ENCODE results near the gene TMEM145. TPM values are rescaled to one million over a fixed set of nuclear protein-coding genes. Genes with fewer than 3 reads are reported as not detected.

Gene TMEM145
- polyA plus RNA-seq, 1 donor (not counting 4 experiments of a cell fraction or from before 2014, with no cell fraction given), result not detected

- Histone ChIP-seq H2AFZ (ENCODE audit: control insufficient read depth, low read length) (no peak overlapping the region), H3K4me1 (ENCODE audit: control insufficient read depth, extremely low read depth, insufficient read depth, low read length) (peaks cover 14% of the 10 kb centered on the region), H3K9ac (ENCODE audit: control insufficient read depth, extremely low read depth, insufficient read depth, low read length) (no peak overlapping the region), H3K9me3 (ENCODE audit: control insufficient read depth, low read depth, low read length) (no peaks in the 10 kb centered on the region), H3K27me3 (ENCODE audit: control insufficient read depth, extremely low read depth, insufficient read depth, low read length) (peaks cover 22% of the 10 kb centered on the region), H3K4me3 (ENCODE audit: control insufficient read depth in 2 of 3, extremely low read depth in 1 of 3, insufficient read depth in 2 of 3, low read depth in 1 of 3, low read length in 3 of 3) (no peak overlapping the region), H4K20me1 (ENCODE audit: control insufficient read depth, extremely low read depth, insufficient read depth, low read length) (no peaks in the 10 kb centered on the region), H3K79me2 (ENCODE audit: control insufficient read depth, insufficient read depth, low read length) (peaks cover 17% of the 10 kb centered on the region), H3K27ac (ENCODE audit: control insufficient read depth, insufficient read depth, low read length) (no peak overlapping the region), H3K9me1 (ENCODE audit: control insufficient read depth, extremely low read depth, insufficient read depth, low read length) (no peaks in the 10 kb centered on the region), H3K36me3 (ENCODE audit: control insufficient read depth in 2 of 2, extremely low read depth in 1 of 2, insufficient read depth in 2 of 2, low read length in 2 of 2) (no peaks in the 10 kb centered on the region), H3K4me2 (ENCODE audit: control insufficient read depth, extremely low read depth, insufficient read depth, low read depth, low read length) (peak overlapping the region; percentile 16)
- FAIRE-seq (no peak), DNase-seq (ENCODE audit: low read depth, low spot score) (no peak)
- dilution Hi-C loops (cut with MboI; ENCODE audit: extremely low pct_ligation_motif_present, low sequenced_read_pairs), result no loop called here
- TF ChIP-seq CTCF (optimal IDR thresholded peaks at IDR 0.05 in 1 of 3, IDR thresholded peaks at IDR 0.05 in 1 of 3, conservative IDR thresholded peaks at IDR 0.05 in 1 of 3; ENCODE audit: extremely low read depth in 1 of 3, insufficient read depth in 2 of 3, low read length in 3 of 3) (peak in 2 of 3 experiments; percentile 34 to 43), EZH2 (IDR thresholded peaks at IDR 0.05; ENCODE audit: low read length) (peak; percentile 51)
Observed at GRCh38 chr19:42323852-42324654, 10.9 kb downstream of the TMEM145 start.

- Histone ChIP-seq H3K27ac (ENCODE audit: control insufficient read depth, insufficient read depth, low read length) (no peak overlapping the region), H3K9ac (ENCODE audit: control insufficient read depth, extremely low read depth, insufficient read depth, low read length) (no peak overlapping the region), H3K4me2 (ENCODE audit: control insufficient read depth, extremely low read depth, insufficient read depth, low read depth, low read length) (peak overlapping the region; percentile 65), H3K9me1 (ENCODE audit: control insufficient read depth, extremely low read depth, insufficient read depth, low read length) (no peaks in the 10 kb centered on the region), H4K20me1 (ENCODE audit: control insufficient read depth, extremely low read depth, insufficient read depth, low read length) (no peaks in the 10 kb centered on the region), H3K36me3 (ENCODE audit: control insufficient read depth in 2 of 2, extremely low read depth in 1 of 2, insufficient read depth in 2 of 2, low read length in 2 of 2) (no peaks in the 10 kb centered on the region), H2AFZ (ENCODE audit: control insufficient read depth, low read length) (peak overlapping the region; percentile 59), H3K4me3 (ENCODE audit: control insufficient read depth in 2 of 3, extremely low read depth in 1 of 3, insufficient read depth in 2 of 3, low read depth in 1 of 3, low read length in 3 of 3) (peak overlapping the region; percentile 3 to 44 (median 4)), H3K9me3 (ENCODE audit: control insufficient read depth, low read depth, low read length) (no peaks in the 10 kb centered on the region), H3K79me2 (ENCODE audit: control insufficient read depth, insufficient read depth, low read length) (peaks cover 17% of the 10 kb centered on the region), H3K27me3 (ENCODE audit: control insufficient read depth, extremely low read depth, insufficient read depth, low read length) (peaks cover 22% of the 10 kb centered on the region), H3K4me1 (ENCODE audit: control insufficient read depth, extremely low read depth, insufficient read depth, low read length) (peaks cover 14% of the 10 kb centered on the region)
- no peak for DNase-seq (ENCODE audit: low read depth, low spot score)
- no peak for FAIRE-seq
- dilution Hi-C loops (cut with MboI; ENCODE audit: extremely low pct_ligation_motif_present, low sequenced_read_pairs), result no loop called here
- no peak for TF ChIP-seq EZH2 (IDR thresholded peaks at IDR 0.05; ENCODE audit: low read length)
- no peak for TF ChIP-seq CTCF (optimal IDR thresholded peaks at IDR 0.05 in 1 of 3, IDR thresholded peaks at IDR 0.05 in 1 of 3, conservative IDR thresholded peaks at IDR 0.05 in 1 of 3; ENCODE audit: extremely low read depth in 1 of 3, insufficient read depth in 2 of 3, low read length in 3 of 3)
Observed at GRCh38 chr19:42324655-42325307, 11.7 kb downstream of the TMEM145 start.

Measured in keratinocyte (primary cell).